Caco-2 (cell line): ENCODE data around the gene HRCT1. TPM values are rescaled to one million over a fixed set of nuclear protein-coding genes. Genes with fewer than 3 reads are reported as not detected.

Experiments
- BruUV-seq: library from RNA; stranded (reverse); fragments of 400-500 nt; replicated peaks from 2 replicates; lab custom pipeline; 2021; lab: Mats Ljungman, UMichigan
- CTCF ChIA-PET: fragments of 300-600 bp; sonication (Branson Sonifier 250); formaldehyde crosslinking; loops from one replicate; lab custom pipeline; 2022; ENCODE audit warnings: antibody characterized with exemption; lab: Charles Lee
- POLR2A ChIA-PET: fragments of 300-600 bp; sonication (Branson Sonifier 250); formaldehyde crosslinking; loops from one replicate; lab custom pipeline; 2022; ENCODE audit warnings: antibody characterized with exemption; lab: Charles Lee
- DNase-seq, 2 experiments: peaks; one replicate each; pipeline versions ENCODE4 v3.0.0 to v3.0.0-alpha.2; 2020 to 2022
- H3K27me3 ChIP-seq: replicated peaks from 2 replicates; pipeline ENCODE4 v1.6.0; 2011; ENCODE audit warnings: low read length; ENCODE audit not compliant: control insufficient read depth, insufficient read depth
- H3K36me3 ChIP-seq: 2 replicates; pipeline ENCODE4 v1.5.1; 2011; ENCODE audit warnings: low read length; ENCODE audit not compliant: control insufficient read depth, insufficient read depth
- H3K4me1 ChIP-seq: fragments of 250-450 bp; sonication (Bioruptor Pico); 2 replicates; pipeline ENCODE4 v1.5.1; 2020; ENCODE audit warnings: mild to moderate bottlenecking
- H3K4me3 ChIP-seq: 2 replicates; pipeline ENCODE4 v1.5.1; 2011; ENCODE audit warnings: low read depth, mild to moderate bottlenecking, control low read depth, low read length
- H3K9me3 ChIP-seq: fragments of 250-450 bp; sonication (Bioruptor Pico); 2 replicates; pipeline ENCODE4 v1.5.1; 2020; ENCODE audit warnings: mild to moderate bottlenecking, moderate library complexity
- H3K27ac Mint-ChIP-seq: one replicate; pipeline ENCODE4 v1.8.0; 2022; ENCODE audit warnings: mixed read lengths; ENCODE audit not compliant: unreplicated experiment
- H3K27me3 Mint-ChIP-seq: one replicate; pipeline ENCODE4 v1.8.0; 2022; ENCODE audit warnings: mixed read lengths; ENCODE audit not compliant: insufficient read depth, unreplicated experiment
- H3K36me3 Mint-ChIP-seq: one replicate; pipeline ENCODE4 v1.8.0; 2022; ENCODE audit warnings: mild to moderate bottlenecking, mixed read lengths; ENCODE audit not compliant: insufficient read depth, unreplicated experiment
- H3K4me1 Mint-ChIP-seq: one replicate; pipeline ENCODE4 v1.8.0; 2022; ENCODE audit warnings: low read depth, mixed read lengths; ENCODE audit not compliant: unreplicated experiment
- H3K4me3 Mint-ChIP-seq: one replicate; pipeline ENCODE4 v1.8.0; 2022; ENCODE audit warnings: mild to moderate bottlenecking, moderate library complexity, mixed read lengths; ENCODE audit not compliant: unreplicated experiment
- H3K9me3 Mint-ChIP-seq: one replicate; pipeline ENCODE4 v1.8.0; 2022; ENCODE audit warnings: mixed read lengths; ENCODE audit not compliant: unreplicated experiment
- intact Hi-C: fragments of 100-400 bp; cut with micrococcal nuclease; formaldehyde crosslinking; loops from one replicate; pipeline ENCODE4 v1.10.0; 2022; ENCODE audit not compliant: unreplicated experiment
- total RNA-seq: library from RNA; stranded (reverse); gene quantifications from 2 replicates; pipeline ENCODE4 v1.2.3, GENCODE V29; 2022
- TF ChIP-seq, protein P1 (sequence below), 2 experiments: fragments of 200-600 bp in 1 of 2; IDR thresholded peaks; 1 replicate in 1 of 2; 2 replicates in 1 of 2; pipeline versions ENCODE4 v1.5.1 to v1.8.0; 2011 to 2022; ENCODE audit warnings: antibody characterized with exemption in 1 of 2, control low read depth in 1 of 2, inconsistent platforms in 1 of 2, low read depth in 1 of 2, low read length in 1 of 2, mild to moderate bottlenecking in 1 of 2, moderate library complexity in 1 of 2; ENCODE audit not compliant: insufficient read depth in 1 of 2, severe bottlenecking in 1 of 2, unreplicated experiment in 1 of 2

HRCT1 gene
- total RNA-seq, 1 experiment from 2014 or later = not detected

DNA sequence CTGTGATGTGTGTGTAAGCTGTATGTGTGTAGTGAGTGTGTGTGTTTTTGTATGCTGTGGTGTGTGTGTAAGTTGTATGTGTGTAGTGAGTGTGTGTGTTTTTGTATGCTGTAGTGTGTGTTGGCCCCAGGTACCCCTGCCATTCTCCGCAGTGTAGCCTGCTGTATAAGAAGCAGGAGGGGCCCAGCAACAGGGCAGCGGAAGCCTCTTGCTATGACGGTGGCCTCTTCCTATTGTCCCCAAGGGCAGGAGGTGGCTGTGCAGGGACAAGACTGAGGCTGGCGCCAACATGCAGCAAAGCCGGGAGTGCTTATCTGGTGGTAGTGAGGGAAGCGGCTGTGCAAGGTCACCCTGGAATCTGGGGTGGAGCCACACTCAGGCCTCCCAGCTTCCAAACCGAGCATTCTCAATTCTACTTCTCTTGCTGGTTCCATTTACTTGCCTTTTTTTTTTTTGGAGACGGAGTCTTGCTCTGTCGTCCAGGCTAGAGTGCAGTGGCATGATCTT lies 8.4 kb downstream of the HRCT1 start:
- POLR2A ChIA-PET = no interaction called here
- Mint-ChIP-seq H3K36me3 (no peaks in the 10 kb centered on the region), H3K4me3 (no peak overlapping the region), H3K27me3 (no peaks in the 10 kb centered on the region), H3K9me3 (no peaks in the 10 kb centered on the region), H3K27ac (no peak overlapping the region), H3K4me1 (no peaks in the 10 kb centered on the region)
- Histone ChIP-seq H3K4me1 (peaks cover 2% of the 10 kb centered on the region), H3K27me3 (no peaks in the 10 kb centered on the region), H3K4me3 (no peak overlapping the region), H3K9me3 (no peaks in the 10 kb centered on the region), H3K36me3 (no peaks in the 10 kb centered on the region)
- peak; percentile 64 to 86 for DNase-seq
- CTCF ChIA-PET = interaction anchor here (0.7 kb wide), 1 partner anchor 40 kb away, joined by 4 read pairs; no protein-coding TSS in a partner anchor
- intact Hi-C loops = no loop called here
- BruUV-seq = no TSS peak
- TF ChIP-seq, protein P1, sequence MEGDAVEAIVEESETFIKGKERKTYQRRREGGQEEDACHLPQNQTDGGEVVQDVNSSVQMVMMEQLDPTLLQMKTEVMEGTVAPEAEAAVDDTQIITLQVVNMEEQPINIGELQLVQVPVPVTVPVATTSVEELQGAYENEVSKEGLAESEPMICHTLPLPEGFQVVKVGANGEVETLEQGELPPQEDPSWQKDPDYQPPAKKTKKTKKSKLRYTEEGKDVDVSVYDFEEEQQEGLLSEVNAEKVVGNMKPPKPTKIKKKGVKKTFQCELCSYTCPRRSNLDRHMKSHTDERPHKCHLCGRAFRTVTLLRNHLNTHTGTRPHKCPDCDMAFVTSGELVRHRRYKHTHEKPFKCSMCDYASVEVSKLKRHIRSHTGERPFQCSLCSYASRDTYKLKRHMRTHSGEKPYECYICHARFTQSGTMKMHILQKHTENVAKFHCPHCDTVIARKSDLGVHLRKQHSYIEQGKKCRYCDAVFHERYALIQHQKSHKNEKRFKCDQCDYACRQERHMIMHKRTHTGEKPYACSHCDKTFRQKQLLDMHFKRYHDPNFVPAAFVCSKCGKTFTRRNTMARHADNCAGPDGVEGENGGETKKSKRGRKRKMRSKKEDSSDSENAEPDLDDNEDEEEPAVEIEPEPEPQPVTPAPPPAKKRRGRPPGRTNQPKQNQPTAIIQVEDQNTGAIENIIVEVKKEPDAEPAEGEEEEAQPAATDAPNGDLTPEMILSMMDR (IDR thresholded peaks at IDR 0.05; ENCODE audit: insufficient read depth in 1 of 2, low read depth in 1 of 2, low read length in 1 of 2, severe bottlenecking in 1 of 2, unreplicated experiment in 1 of 2) = no peak

DNA sequence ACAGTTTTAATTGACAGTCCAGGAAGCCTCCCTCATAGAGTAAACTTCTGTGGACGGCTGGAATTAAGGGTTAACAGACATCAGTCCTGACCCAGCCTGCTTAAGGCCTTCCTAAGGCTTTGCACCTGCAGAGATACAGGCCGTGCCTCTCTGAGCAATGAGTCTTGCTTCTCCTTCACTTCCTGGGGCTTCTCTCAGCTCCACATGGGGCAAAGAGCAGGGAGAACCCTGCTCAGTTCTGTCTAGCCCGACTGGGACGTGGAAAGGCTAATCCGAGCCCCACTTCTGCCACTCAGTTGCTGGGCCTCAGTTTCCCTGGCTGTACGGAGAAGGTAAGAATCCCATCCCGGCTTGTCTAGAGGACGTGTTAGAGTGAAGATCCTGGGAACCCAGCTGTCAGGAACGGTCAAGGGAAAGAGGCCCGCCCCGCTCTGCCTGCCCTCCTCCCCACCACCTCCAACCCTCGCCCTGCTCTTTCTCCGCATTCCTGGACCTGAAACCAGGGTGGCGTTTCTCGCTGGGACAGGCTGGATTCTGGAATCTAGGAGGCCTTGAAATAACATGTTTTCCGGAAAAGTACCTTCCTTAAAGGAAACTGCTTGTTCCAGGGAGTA lies 9.8 kb downstream of the HRCT1 start:
- Mint-ChIP-seq H3K4me3 (no peak overlapping the region), H3K27me3 (no peaks in the 10 kb centered on the region), H3K4me1 (no peaks in the 10 kb centered on the region), H3K36me3 (no peaks in the 10 kb centered on the region), H3K9me3 (no peaks in the 10 kb centered on the region), H3K27ac (no peak overlapping the region)
- TF ChIP-seq, protein P1 (IDR thresholded peaks at IDR 0.05; ENCODE audit: insufficient read depth in 1 of 2, low read depth in 1 of 2, low read length in 1 of 2, severe bottlenecking in 1 of 2, unreplicated experiment in 1 of 2) = no peak
- POLR2A ChIA-PET = no interaction called here
- no TSS peak for BruUV-seq
- no peaks in the 10 kb centered on the region for H3K9me3 ChIP-seq
- intact Hi-C loops = no loop called here
- no peak overlapping the region for H3K4me3 ChIP-seq
- no peaks in the 10 kb centered on the region for H3K36me3 ChIP-seq
- DNase-seq = no peak
- H3K27me3 ChIP-seq = no peaks in the 10 kb centered on the region
- H3K4me1 ChIP-seq = peaks cover 17% of the 10 kb centered on the region
- CTCF ChIA-PET = interaction anchor here (0.7 kb wide), 1 partner anchor 47 kb away, joined by 3 read pairs; no protein-coding TSS in a partner anchor

DNA sequence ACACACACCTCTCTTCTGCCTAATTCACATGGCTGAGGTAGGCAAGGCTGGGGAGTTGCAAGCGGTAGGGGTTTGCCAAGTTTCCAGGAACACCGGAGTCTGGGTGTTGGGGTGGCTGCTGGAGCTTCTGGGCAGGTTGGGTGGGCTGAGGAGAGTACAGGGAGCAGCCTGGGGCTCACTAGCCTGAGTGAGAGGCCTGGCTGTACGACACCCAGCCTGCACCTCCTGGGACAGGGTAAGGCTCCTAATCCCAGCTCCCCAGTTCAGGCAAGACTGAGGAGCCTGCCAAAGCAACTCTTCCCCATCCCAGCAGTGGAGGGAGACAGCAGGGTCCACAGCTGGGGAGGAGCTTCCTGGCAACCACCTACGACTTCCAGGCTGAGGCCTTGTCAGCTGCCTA lies 11.3 kb downstream of the HRCT1 start:
- Histone ChIP-seq H3K9me3 (no peaks in the 10 kb centered on the region), H3K4me3 (no peak overlapping the region), H3K4me1 (peaks cover 17% of the 10 kb centered on the region), H3K36me3 (no peaks in the 10 kb centered on the region), H3K27me3 (no peaks in the 10 kb centered on the region)
- H3K27me3 Mint-ChIP-seq = no peaks in the 10 kb centered on the region
- no TSS peak for BruUV-seq
- H3K4me3 Mint-ChIP-seq = no peak overlapping the region
- no peak for DNase-seq
- ChIA-PET POLR2A (no interaction called here), CTCF (no interaction called here)
- TF ChIP-seq, protein P1 (IDR thresholded peaks at IDR 0.05; ENCODE audit: insufficient read depth in 1 of 2, low read depth in 1 of 2, low read length in 1 of 2, severe bottlenecking in 1 of 2, unreplicated experiment in 1 of 2) = no peak
- no peaks in the 10 kb centered on the region for H3K36me3 Mint-ChIP-seq
- no peak overlapping the region for H3K27ac Mint-ChIP-seq
- H3K4me1 Mint-ChIP-seq = no peaks in the 10 kb centered on the region
- intact Hi-C loops = no loop called here
- H3K9me3 Mint-ChIP-seq = no peaks in the 10 kb centered on the region
